Activated CD4-positive, alpha-beta T cell treated with anti-CD3 and anti-CD28 coated beads, Interleukin-2, amount 10 ng/mL, durations not matched to agents 7 days and 5 days (primary cell): ENCODE results near the gene ZNF385B. TPM values are rescaled to one million over a fixed set of nuclear protein-coding genes. Genes with fewer than 3 reads are reported as not detected.

Experiments
- CTCF ChIA-PET: fragments of 350-600 bp; sonication (Branson Sonifier 250); formaldehyde crosslinking; loops from one replicate; lab custom pipeline; 2021; ENCODE audit warnings: antibody characterized with exemption; lab: Charles Lee
- POLR2A ChIA-PET: fragments of 350-600 bp; sonication (Branson Sonifier 250); formaldehyde crosslinking; loops from one replicate; lab custom pipeline; 2021; ENCODE audit warnings: antibody characterized with exemption; lab: Charles Lee
- DNase-seq: peaks from one replicate; pipeline ENCODE4 v3.0.0-alpha.2; 2020
- H3K27ac Mint-ChIP-seq: one replicate; pipeline ENCODE4 v1.8.0; 2021; ENCODE audit warnings: mild to moderate bottlenecking, moderate library complexity, mixed read lengths
- H3K27me3 Mint-ChIP-seq: one replicate; pipeline ENCODE4 v1.8.0; 2021; ENCODE audit warnings: mixed read lengths
- H3K36me3 Mint-ChIP-seq: one replicate; pipeline ENCODE4 v1.8.0; 2021; ENCODE audit warnings: low read depth, mixed read lengths
- H3K4me1 Mint-ChIP-seq: one replicate; pipeline ENCODE4 v1.8.0; 2021; ENCODE audit warnings: mixed read lengths
- H3K4me3 Mint-ChIP-seq: one replicate; pipeline ENCODE4 v1.8.0; 2021; ENCODE audit warnings: mild to moderate bottlenecking, moderate library complexity, mixed read lengths
- H3K9me3 Mint-ChIP-seq: one replicate; pipeline ENCODE4 v1.8.0; 2021; ENCODE audit warnings: mixed read lengths
- total RNA-seq, 2 experiments: library from RNA; stranded (reverse); gene quantifications; one replicate each; pipeline ENCODE4 v1.2.3, GENCODE V29; 2021

The ZNF385B gene
- total RNA-seq, 2 experiments from 2014 or later, result not detected

GRCh38 chr2:179612591-179613298, 248.7 kb downstream of the ZNF385B start:
- Mint-ChIP-seq H3K27me3 (no peaks in the 10 kb centered on the region), H3K4me3 (no peak overlapping the region), H3K9me3 (no peaks in the 10 kb centered on the region), H3K4me1 (no peaks in the 10 kb centered on the region), H3K36me3 (no peaks in the 10 kb centered on the region), H3K27ac (no peak overlapping the region)
- ChIA-PET POLR2A (no interaction called here), CTCF (interaction anchor here (1.0 kb wide), 1 partner anchor 14 kb away, joined by 3 read pairs; no protein-coding TSS in a partner anchor)
- no peak for DNase-seq

DNA sequence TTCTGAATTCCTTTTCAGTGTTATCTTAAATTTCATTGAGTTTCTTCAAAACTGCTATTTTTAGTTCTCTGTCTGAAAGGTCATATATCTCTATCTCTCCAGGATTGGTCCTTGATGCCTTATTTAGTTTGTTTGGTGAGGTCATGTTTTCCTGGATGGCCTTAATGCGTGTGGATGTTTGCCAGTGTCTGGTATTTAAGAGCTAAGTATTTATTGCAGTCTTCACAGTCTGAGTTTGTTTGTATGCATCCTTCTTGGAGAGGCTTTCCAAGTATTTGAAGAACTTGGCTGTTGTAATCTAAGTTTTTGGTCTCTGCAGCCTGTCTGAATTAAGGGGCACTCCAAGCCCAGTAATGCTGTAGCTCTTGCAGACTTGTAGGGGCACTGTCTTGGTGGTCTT, 249.3 kb downstream of the ZNF385B start:
- Mint-ChIP-seq H3K4me3 (no peak overlapping the region), H3K27me3 (no peaks in the 10 kb centered on the region), H3K27ac (no peak overlapping the region), H3K36me3 (no peaks in the 10 kb centered on the region), H3K4me1 (no peaks in the 10 kb centered on the region), H3K9me3 (no peaks in the 10 kb centered on the region)
- POLR2A ChIA-PET, result no interaction called here
- no peak for DNase-seq
- CTCF ChIA-PET, result interaction anchor here (1.0 kb wide), 1 partner anchor 15 kb away, joined by 3 read pairs; no protein-coding TSS in a partner anchor

DNA sequence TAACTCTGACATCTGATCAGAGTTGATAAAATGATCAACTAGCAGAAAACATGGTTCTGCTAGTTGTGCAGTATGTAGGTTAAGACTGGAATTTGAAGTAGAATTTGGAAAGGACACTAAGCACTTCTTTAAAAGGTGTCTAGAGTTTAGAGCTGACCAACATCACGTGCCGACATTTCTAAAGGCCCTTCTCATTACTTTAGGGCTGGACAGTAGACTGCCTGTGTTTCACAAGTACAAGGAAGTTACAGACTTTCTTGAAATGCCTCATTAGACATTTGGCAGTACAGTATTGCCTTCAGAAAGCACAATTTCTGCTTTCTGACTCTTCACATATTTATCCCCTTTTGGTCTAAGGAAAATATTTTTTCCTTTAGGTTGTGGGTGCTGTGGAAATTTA, 255.3 kb downstream of the ZNF385B start:
- Mint-ChIP-seq H3K4me3 (no peak overlapping the region), H3K27me3 (no peaks in the 10 kb centered on the region), H3K4me1 (no peaks in the 10 kb centered on the region), H3K9me3 (no peaks in the 10 kb centered on the region), H3K36me3 (no peaks in the 10 kb centered on the region), H3K27ac (no peak overlapping the region)
- POLR2A ChIA-PET, result no interaction called here
- no peak for DNase-seq
- CTCF ChIA-PET, result no interaction called here

DNA sequence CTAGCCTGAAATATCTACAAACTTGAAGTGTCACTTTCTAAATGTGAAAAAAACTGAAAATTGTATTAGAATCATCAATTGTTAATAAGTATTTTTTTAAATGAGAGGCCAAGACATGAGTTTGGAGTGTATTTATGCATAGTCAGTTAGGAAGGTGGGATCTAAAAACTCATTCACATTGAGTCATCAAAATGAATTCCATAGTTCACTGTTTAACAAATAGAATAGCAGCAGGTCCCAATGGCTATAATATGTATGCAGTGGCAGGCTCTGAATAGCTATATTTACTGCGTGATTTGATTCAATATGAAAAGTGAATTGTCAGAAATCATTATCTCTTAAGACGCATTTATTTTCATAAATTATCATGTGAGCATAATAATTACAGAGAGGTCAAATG, 256.1 kb downstream of the ZNF385B start:
- no peak for DNase-seq
- POLR2A ChIA-PET, result no interaction called here
- H3K9me3 Mint-ChIP-seq, result no peaks in the 10 kb centered on the region
- CTCF ChIA-PET, result no interaction called here
- H3K4me3 Mint-ChIP-seq, result no peak overlapping the region
- H3K4me1 Mint-ChIP-seq, result no peaks in the 10 kb centered on the region
- no peaks in the 10 kb centered on the region for H3K27me3 Mint-ChIP-seq
- H3K36me3 Mint-ChIP-seq, result no peaks in the 10 kb centered on the region
- H3K27ac Mint-ChIP-seq, result no peak overlapping the region

GRCh38 chr2:179604598-179604997, 256.8 kb downstream of the ZNF385B start:
- CTCF ChIA-PET, result no interaction called here

DNA sequence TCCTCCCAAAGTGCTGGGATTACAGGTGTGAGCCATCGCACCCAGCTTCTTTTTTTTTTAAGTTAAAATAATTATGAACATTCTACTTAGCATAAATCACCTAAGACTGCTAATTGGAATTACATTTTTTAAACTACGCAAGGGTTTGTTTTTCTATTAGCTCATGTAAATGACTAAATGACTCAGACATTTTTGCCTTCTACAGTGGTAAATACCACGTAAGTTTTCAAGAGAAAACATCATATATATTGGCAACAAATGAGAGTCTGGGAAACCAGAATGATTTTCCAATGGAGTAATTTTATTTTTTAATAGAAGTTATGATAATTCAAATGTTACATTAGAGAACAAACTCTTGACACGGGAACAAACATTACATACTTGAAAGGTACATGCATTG, 259.0 kb downstream of the ZNF385B start:
- Mint-ChIP-seq H3K36me3 (no peaks in the 10 kb centered on the region), H3K9me3 (no peaks in the 10 kb centered on the region), H3K27ac (no peak overlapping the region), H3K27me3 (no peaks in the 10 kb centered on the region), H3K4me3 (no peak overlapping the region), H3K4me1 (no peaks in the 10 kb centered on the region)
- ChIA-PET CTCF (no interaction called here), POLR2A (no interaction called here)
- no peak for DNase-seq

More at GRCh38 chr2:179604598-179604997, 256.8 kb downstream of the ZNF385B start:
- Mint-ChIP-seq H3K4me3 (no peak overlapping the region), H3K4me1 (no peaks in the 10 kb centered on the region), H3K36me3 (no peaks in the 10 kb centered on the region), H3K9me3 (no peaks in the 10 kb centered on the region), H3K27ac (no peak overlapping the region), H3K27me3 (no peaks in the 10 kb centered on the region)
- DNase-seq, result no peak
- POLR2A ChIA-PET, result no interaction called here

GRCh38 chr2:179596018-179596417, 265.4 kb downstream of the ZNF385B start:
- ChIA-PET CTCF (no interaction called here), POLR2A (no interaction called here)
- Mint-ChIP-seq H3K27ac (no peak overlapping the region), H3K4me3 (no peak overlapping the region), H3K4me1 (no peaks in the 10 kb centered on the region), H3K36me3 (no peaks in the 10 kb centered on the region), H3K27me3 (no peaks in the 10 kb centered on the region), H3K9me3 (no peaks in the 10 kb centered on the region)
- no peak for DNase-seq

DNA sequence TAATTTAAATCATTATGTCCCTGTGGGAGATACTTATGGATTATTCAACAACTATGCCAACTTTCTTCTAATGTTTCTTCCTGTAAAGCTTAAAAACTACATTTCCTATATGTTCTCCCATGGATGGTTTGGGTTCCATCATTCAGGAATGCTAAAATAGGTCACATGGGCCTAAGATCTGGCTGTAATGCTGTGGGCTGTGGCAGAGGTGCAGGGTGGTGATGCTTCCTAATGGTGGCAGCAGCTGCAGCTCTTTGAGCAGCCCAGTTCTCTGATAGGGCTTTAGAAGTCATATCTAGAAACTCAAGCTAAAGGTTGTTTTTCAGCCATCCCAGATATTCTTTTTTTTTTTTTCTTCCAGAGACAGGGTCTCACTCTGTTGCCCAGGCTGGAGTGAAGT, 266.1 kb downstream of the ZNF385B start:
- Mint-ChIP-seq H3K27me3 (no peaks in the 10 kb centered on the region), H3K36me3 (no peaks in the 10 kb centered on the region), H3K4me1 (no peaks in the 10 kb centered on the region), H3K27ac (no peak overlapping the region), H3K9me3 (no peaks in the 10 kb centered on the region), H3K4me3 (no peak overlapping the region)
- CTCF ChIA-PET, result no interaction called here
- POLR2A ChIA-PET, result no interaction called here
- no peak for DNase-seq

DNA sequence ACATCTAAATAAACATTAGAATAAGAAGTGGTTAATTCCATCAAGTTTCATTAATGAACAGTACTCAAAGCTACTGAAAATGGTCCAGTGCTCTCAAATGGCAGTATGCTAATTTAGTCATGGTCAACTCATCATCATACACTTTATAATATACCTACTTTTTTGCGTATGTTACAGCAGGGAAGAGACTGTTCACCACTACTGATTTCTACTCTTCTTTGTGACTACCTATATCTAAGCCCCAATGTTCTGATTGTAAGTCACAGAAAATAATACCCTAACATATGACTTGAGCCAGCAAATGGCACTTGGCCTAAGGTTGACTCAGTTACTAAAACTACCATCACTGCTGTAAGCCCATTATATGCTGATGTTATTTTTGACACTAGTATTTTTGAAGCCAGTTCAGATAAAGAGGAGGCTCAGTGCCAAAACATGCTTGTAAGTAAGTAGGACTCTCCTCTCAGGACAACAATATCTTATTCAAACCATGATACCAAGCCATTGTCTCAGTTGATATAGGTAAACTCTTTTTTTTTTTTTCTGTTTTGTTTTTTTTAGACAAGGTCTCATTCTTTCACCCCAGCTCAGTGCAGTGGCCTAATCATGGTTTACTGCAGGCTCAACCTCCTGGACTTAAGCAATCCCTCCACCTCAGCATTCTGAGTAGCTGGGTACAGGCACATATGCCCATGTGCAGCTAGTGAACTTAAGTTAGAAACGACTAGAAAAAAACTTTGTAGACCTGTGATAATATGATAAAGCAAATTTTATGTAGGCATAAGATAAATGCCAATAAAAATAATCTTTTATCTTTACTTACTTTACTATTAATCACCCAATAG, 266.9 kb downstream of the ZNF385B start:
- no peaks in the 10 kb centered on the region for H3K27me3 Mint-ChIP-seq
- H3K4me1 Mint-ChIP-seq, result no peaks in the 10 kb centered on the region
- no peaks in the 10 kb centered on the region for H3K9me3 Mint-ChIP-seq
- no peaks in the 10 kb centered on the region for H3K36me3 Mint-ChIP-seq
- POLR2A ChIA-PET, result no interaction called here
- no peak for DNase-seq
- CTCF ChIA-PET, result no interaction called here
- no peak overlapping the region for H3K27ac Mint-ChIP-seq
- H3K4me3 Mint-ChIP-seq, result no peak overlapping the region

DNA sequence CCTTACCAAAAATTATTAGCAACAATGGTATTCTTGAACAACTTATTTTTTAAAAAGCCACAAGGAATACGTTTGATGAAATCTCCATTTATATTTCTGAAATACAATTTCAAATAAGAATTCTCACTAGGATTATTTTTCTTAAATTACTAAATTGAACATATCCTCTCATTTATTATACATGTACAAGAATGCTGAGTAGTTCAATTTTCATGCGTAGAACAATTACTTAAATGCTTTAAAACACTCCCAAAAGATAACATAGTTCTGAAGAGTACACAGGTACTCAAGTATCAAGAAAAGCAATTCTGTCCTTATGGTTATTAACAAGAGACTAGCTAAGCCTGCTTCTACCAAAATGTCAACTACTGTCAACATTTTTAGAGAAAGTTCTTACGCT, 268.1 kb downstream of the ZNF385B start:
- CTCF ChIA-PET, result no interaction called here
- H3K27me3 Mint-ChIP-seq, result no peaks in the 10 kb centered on the region
- no peaks in the 10 kb centered on the region for H3K9me3 Mint-ChIP-seq
- H3K27ac Mint-ChIP-seq, result no peak overlapping the region
- POLR2A ChIA-PET, result no interaction called here
- no peaks in the 10 kb centered on the region for H3K36me3 Mint-ChIP-seq
- H3K4me3 Mint-ChIP-seq, result no peak overlapping the region
- H3K4me1 Mint-ChIP-seq, result no peaks in the 10 kb centered on the region
- no peak for DNase-seq

- Mint-ChIP-seq H3K27me3 (no peaks in the 10 kb centered on the region), H3K4me1 (no peaks in the 10 kb centered on the region), H3K9me3 (no peaks in the 10 kb centered on the region), H3K27ac (no peak overlapping the region), H3K36me3 (no peaks in the 10 kb centered on the region), H3K4me3 (no peak overlapping the region)
- ChIA-PET POLR2A (no interaction called here), CTCF (no interaction called here)
- DNase-seq, result no peak
Measured at GRCh38 chr2:179592167-179592936, 269.1 kb downstream of the ZNF385B start.

GRCh38 chr2:179591690-179592089, 269.7 kb downstream of the ZNF385B start:
- H3K27ac Mint-ChIP-seq, result no peak overlapping the region
- H3K4me1 Mint-ChIP-seq, result no peaks in the 10 kb centered on the region
- ChIA-PET CTCF (no interaction called here), POLR2A (no interaction called here)
- H3K4me3 Mint-ChIP-seq, result no peak overlapping the region
- no peaks in the 10 kb centered on the region for H3K9me3 Mint-ChIP-seq
- no peaks in the 10 kb centered on the region for H3K36me3 Mint-ChIP-seq
- H3K27me3 Mint-ChIP-seq, result no peaks in the 10 kb centered on the region
- no peak for DNase-seq
